DND-41 (cell line): ENCODE results near the gene TOMM40.

Experiments
- ATAC-seq: fragments of 200-7000 bp; cut with Tn5 transposase; 3 replicates; pipeline ENCODE4 v1.9.1; 2021; ENCODE audit warnings: low read depth; ENCODE audit not compliant: insufficient read depth
- DNase-seq: peaks from one replicate; pipeline ENCODE4 v3.0.0-alpha.2; 2020
- H2AFZ ChIP-seq: 2 replicates; pipeline ENCODE4 v1.6.0; 2012; ENCODE audit warnings: low read depth, low read length
- H3K27ac ChIP-seq: 2 replicates; pipeline ENCODE4 v1.5.1; 2012; ENCODE audit warnings: low read length, inconsistent platforms
- H3K27me3 ChIP-seq: fragments of 200-600 bp; sonication (generic); 2 replicates; pipeline ENCODE4 v1.6.0; 2012; ENCODE audit warnings: low read length, mild to moderate bottlenecking, inconsistent platforms; ENCODE audit not compliant: insufficient read depth, poor library complexity
- H3K36me3 ChIP-seq: 2 replicates; pipeline ENCODE4 v1.5.1; 2012; ENCODE audit warnings: low read length, inconsistent platforms; ENCODE audit not compliant: insufficient read depth
- H3K4me1 ChIP-seq: 2 replicates; pipeline ENCODE4 v1.5.1; 2012; ENCODE audit warnings: mild to moderate bottlenecking, low read length; ENCODE audit not compliant: insufficient read depth
- H3K4me2 ChIP-seq: 2 replicates; pipeline ENCODE4 v1.6.0; 2012; ENCODE audit warnings: mild to moderate bottlenecking, moderate library complexity, low read length, inconsistent platforms; ENCODE audit not compliant: insufficient read depth
- H3K4me3 ChIP-seq, 2 experiments: fragments of 200-600 bp in 1 of 2; shearing (Covaris generic) in 1 of 2; 2 replicates each; pipeline ENCODE4 v1.5.1; 2012 to 2016; ENCODE audit warnings: inconsistent platforms in 2 of 2, low read length in 2 of 2, mild to moderate bottlenecking in 2 of 2, low read depth in 1 of 2, moderate library complexity in 1 of 2
- H3K79me2 ChIP-seq: 2 replicates; pipeline ENCODE4 v1.6.0; 2012; ENCODE audit warnings: low read length, inconsistent platforms; ENCODE audit not compliant: insufficient read depth
- H3K9ac ChIP-seq: 2 replicates; pipeline ENCODE4 v1.6.0; 2012; ENCODE audit warnings: low read depth, mild to moderate bottlenecking, inconsistent platforms, low read length, moderate library complexity
- H3K9me3 ChIP-seq: 2 replicates; pipeline ENCODE4 v1.5.1; 2012; ENCODE audit warnings: low read length, moderate library complexity, mild to moderate bottlenecking, inconsistent platforms; ENCODE audit not compliant: insufficient read depth, severe bottlenecking
- H4K20me1 ChIP-seq: 2 replicates; pipeline ENCODE4 v1.6.0; 2012; ENCODE audit warnings: low read length; ENCODE audit not compliant: insufficient read depth
- EZH2 ChIP-seq: IDR thresholded peaks from 3 replicates; pipeline ENCODE4 v1.6.1; 2012; ENCODE audit warnings: borderline replicate concordance, low read depth, mild to moderate bottlenecking, moderate library complexity, low read length, inconsistent platforms; ENCODE audit not compliant: severe bottlenecking
- TF ChIP-seq, protein P1 (sequence below): IDR thresholded peaks from 2 replicates; pipeline ENCODE4 v1.5.1; 2012; ENCODE audit warnings: borderline replicate concordance, low read length, moderate library complexity, mild to moderate bottlenecking; ENCODE audit not compliant: poor library complexity, severe bottlenecking; ENCODE audit errors: extremely low read depth

TOMM40 gene

DNA sequence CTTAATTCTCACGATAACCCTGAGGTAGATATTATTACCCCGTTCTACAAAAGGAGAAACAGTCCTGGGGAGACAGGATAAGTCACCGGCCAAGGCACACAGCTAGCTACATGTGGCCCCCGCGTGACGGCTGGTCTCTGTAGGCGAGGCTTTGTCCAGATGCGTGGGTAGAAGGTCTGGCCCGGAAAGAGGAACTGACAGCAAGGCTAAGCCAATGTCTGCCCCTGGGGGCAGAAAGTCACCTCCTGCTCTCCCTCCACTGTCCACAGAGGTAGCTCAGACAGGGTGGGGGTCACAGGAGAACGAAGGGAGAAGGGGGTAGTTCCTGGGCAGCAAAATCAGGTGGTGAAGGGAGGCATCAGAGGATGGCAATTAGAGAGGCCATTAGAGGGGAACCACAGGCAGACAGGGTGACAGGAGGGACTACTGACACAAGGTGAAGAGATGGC is 52.8 kb downstream of the TOMM40 start:
- Histone ChIP-seq H3K9me3 (no peaks in the 10 kb centered on the region), H3K36me3 (no peaks in the 10 kb centered on the region), H3K4me2 (no peak overlapping the region), H3K9ac (no peak overlapping the region), H4K20me1 (no peaks in the 10 kb centered on the region), H3K4me1 (no peaks in the 10 kb centered on the region), H3K79me2 (no peaks in the 10 kb centered on the region), H3K27me3 (no peaks in the 10 kb centered on the region), H3K27ac (no peak overlapping the region), H2AFZ (no peak overlapping the region), H3K4me3 (no peak overlapping the region)
- TF ChIP-seq EZH2, result no peak
- TF ChIP-seq, protein P1, sequence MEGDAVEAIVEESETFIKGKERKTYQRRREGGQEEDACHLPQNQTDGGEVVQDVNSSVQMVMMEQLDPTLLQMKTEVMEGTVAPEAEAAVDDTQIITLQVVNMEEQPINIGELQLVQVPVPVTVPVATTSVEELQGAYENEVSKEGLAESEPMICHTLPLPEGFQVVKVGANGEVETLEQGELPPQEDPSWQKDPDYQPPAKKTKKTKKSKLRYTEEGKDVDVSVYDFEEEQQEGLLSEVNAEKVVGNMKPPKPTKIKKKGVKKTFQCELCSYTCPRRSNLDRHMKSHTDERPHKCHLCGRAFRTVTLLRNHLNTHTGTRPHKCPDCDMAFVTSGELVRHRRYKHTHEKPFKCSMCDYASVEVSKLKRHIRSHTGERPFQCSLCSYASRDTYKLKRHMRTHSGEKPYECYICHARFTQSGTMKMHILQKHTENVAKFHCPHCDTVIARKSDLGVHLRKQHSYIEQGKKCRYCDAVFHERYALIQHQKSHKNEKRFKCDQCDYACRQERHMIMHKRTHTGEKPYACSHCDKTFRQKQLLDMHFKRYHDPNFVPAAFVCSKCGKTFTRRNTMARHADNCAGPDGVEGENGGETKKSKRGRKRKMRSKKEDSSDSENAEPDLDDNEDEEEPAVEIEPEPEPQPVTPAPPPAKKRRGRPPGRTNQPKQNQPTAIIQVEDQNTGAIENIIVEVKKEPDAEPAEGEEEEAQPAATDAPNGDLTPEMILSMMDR, result no peak
- DNase-seq (no peak), ATAC-seq (no peak)

DNA sequence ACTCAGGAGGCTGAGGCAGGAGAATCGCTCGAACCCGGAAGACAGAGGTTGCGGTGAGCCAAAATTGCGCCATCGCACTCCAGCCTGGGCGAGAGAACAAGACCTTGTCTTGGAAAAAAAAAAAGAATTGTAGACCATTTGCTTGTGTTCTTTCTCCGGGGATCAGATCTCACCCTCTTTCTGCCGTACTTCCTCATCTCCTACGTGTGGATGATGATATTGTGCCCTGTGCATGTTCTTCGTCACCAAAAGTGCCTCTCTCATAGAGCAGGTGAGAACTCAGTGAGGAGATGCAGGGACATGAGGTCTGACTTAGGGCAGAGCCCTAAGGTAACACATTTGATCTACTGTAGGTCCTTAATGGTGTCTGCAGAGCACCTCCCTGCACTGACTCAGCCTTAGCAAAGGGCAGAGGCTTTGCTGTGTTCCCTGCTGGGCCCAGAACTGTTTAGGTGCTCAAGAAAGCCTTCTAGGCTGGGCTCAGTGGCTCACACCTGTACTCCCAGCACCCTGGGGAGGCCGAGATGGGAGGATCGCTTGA is 56.1 kb downstream of the TOMM40 start:
- Histone ChIP-seq H4K20me1 (no peaks in the 10 kb centered on the region), H3K4me2 (no peak overlapping the region), H2AFZ (no peak overlapping the region), H3K4me3 (no peak overlapping the region), H3K27me3 (no peaks in the 10 kb centered on the region), H3K4me1 (no peaks in the 10 kb centered on the region), H3K9me3 (no peaks in the 10 kb centered on the region), H3K79me2 (no peaks in the 10 kb centered on the region), H3K36me3 (no peaks in the 10 kb centered on the region), H3K9ac (no peak overlapping the region), H3K27ac (no peak overlapping the region)
- ATAC-seq (no peak), DNase-seq (no peak)
- no peak for TF ChIP-seq EZH2
- TF ChIP-seq, protein P1, result no peak

DNA sequence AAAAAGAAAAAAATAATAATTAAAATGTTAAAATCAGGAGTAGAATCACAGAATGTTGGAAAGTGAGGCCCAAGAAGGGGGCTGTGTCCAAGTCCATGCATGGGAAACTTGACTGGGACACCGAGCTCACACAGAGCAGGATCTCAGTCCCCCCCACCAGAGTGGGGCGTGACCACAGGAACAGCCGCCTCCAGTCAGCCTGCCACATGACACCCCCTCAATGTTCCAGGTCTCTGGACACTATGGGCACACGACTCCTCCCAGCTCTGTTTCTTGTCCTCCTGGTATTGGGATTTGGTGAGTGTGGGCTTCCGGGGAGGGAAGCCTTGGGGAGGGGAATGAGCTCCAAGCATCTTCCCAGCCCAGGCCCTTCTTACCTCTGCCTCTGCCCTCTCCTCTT is 57.2 kb downstream of the TOMM40 start:
- H3K79me2 ChIP-seq, result no peaks in the 10 kb centered on the region
- H3K4me3 ChIP-seq, result no peak overlapping the region
- H3K27ac ChIP-seq, result no peak overlapping the region
- no peaks in the 10 kb centered on the region for H3K36me3 ChIP-seq
- TF ChIP-seq, protein P1, result no peak
- no peak for TF ChIP-seq EZH2
- no peak for DNase-seq
- H3K4me1 ChIP-seq, result no peaks in the 10 kb centered on the region; the same call in 1 of the 2 replicates
- H4K20me1 ChIP-seq, result no peaks in the 10 kb centered on the region
- H3K4me2 ChIP-seq, result no peak overlapping the region
- H2AFZ ChIP-seq, result no peak overlapping the region
- H3K27me3 ChIP-seq, result no peaks in the 10 kb centered on the region
- no peak overlapping the region for H3K9ac ChIP-seq
- no peaks in the 10 kb centered on the region for H3K9me3 ChIP-seq
- ATAC-seq, result no peak
